ENCODE results near the gene FNDC3B. TPM values are rescaled to one million over a fixed set of nuclear protein-coding genes. Genes with fewer than 3 reads are reported as not detected.

FNDC3B gene
- total and polyA plus RNA-seq, 4 donors = 23.3 to 74.2 (median 32.9) TPM

DNA sequence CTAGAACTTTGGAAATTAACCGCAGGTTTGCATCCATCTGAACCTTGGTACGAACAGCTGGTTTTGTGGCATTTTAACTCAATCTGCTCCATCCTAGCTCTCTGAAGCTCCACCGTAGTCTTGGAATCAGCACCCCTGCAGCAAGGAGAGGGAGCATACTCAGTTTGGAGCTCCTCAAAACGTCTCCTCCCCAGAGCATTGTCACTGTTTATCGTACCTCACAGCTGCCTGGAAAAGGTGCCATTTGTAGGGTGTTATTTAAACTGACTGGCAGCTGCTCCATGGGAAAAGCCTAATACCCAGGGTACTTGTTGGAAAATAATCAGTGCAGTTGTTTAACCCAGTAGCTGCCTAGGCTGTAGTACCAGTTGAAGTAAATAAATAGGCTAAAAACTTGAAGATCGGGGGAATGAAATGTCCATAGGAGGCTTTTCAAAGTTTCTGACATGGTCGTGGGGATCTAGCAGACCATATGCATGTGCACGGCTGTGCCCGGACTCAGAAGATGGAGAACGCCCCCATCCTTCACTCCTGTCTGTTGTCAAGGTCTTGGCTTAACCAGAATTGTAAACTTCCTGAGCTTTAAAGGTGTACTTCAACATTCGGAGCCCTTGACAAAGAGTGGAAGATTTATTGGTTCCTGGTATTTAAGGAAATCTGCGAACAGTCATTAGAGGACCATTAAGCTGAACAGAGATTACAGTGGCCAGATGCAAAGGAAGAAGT lies 365.0 kb downstream of the FNDC3B start (continued):
- TF ChIP-seq, protein P1, sequence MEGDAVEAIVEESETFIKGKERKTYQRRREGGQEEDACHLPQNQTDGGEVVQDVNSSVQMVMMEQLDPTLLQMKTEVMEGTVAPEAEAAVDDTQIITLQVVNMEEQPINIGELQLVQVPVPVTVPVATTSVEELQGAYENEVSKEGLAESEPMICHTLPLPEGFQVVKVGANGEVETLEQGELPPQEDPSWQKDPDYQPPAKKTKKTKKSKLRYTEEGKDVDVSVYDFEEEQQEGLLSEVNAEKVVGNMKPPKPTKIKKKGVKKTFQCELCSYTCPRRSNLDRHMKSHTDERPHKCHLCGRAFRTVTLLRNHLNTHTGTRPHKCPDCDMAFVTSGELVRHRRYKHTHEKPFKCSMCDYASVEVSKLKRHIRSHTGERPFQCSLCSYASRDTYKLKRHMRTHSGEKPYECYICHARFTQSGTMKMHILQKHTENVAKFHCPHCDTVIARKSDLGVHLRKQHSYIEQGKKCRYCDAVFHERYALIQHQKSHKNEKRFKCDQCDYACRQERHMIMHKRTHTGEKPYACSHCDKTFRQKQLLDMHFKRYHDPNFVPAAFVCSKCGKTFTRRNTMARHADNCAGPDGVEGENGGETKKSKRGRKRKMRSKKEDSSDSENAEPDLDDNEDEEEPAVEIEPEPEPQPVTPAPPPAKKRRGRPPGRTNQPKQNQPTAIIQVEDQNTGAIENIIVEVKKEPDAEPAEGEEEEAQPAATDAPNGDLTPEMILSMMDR (IDR thresholded peaks at IDR 0.05; ENCODE audit: low read depth, low read length, missing input control) = no peak
- TF ChIP-seq SP1 (IDR thresholded peaks at IDR 0.05) (no peak), YY1 (IDR thresholded peaks at IDR 0.05) (no peak), JUND (IDR thresholded peaks at IDR 0.05) (no peak), FOXA2 (IDR thresholded peaks at IDR 0.05) (no peak), GABPA (IDR thresholded peaks at IDR 0.05 in 1 of 2, conservative IDR thresholded peaks at IDR 0.05 in 1 of 2) (no peak), TAF1 (conservative IDR thresholded peaks at IDR 0.05) (no peak)

DNA sequence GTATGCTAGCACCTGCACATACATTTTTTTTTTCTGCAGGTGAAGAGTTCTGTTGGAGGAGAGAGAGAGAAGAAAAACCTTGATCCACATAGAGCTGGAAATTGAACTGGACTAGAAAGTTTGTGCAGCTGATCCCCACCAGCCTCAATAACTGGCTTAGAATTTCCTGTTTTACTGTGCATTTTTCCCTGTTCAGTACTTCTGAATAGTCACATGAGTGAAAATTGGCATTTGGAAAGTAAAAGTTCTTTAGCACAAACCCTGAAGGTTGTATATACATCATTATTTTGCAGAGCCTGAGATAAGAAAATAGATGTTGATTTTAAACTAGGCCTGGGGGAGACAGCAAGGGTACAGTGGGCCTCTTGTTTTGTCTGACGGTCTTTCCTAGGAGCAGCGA lies 366.5 kb downstream of the FNDC3B start:
- H3K36me3 ChIP-seq (ENCODE audit: control insufficient read depth in 4 of 4, insufficient read depth in 3 of 4, low read depth in 1 of 4, low read length in 3 of 4) = peaks cover 0 to 5% (median 4%) of the 10 kb centered on the region in 4 donors
- H3K9ac ChIP-seq (ENCODE audit: low read depth in 1 of 2, low read length in 2 of 2) = no peak overlapping the region
- no peak for DNase-seq (ENCODE audit: low spot score)
- no peak for TF ChIP-seq FOXA1 (IDR thresholded peaks at IDR 0.05)
- no peak for TF ChIP-seq NR2F2 (IDR thresholded peaks at IDR 0.05)
- no peak for TF ChIP-seq FOXA2 (IDR thresholded peaks at IDR 0.05)
- TF ChIP-seq HNF4G (IDR thresholded peaks at IDR 0.05) = no peak
- TF ChIP-seq JUND (IDR thresholded peaks at IDR 0.05) = no peak
- TF ChIP-seq TAF1 (conservative IDR thresholded peaks at IDR 0.05) = no peak
- TF ChIP-seq, protein P2, sequence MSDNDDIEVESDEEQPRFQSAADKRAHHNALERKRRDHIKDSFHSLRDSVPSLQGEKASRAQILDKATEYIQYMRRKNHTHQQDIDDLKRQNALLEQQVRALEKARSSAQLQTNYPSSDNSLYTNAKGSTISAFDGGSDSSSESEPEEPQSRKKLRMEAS (IDR thresholded peaks at IDR 0.05) = no peak
- TF ChIP-seq SP1 (IDR thresholded peaks at IDR 0.05) = no peak
- TF ChIP-seq RAD21 (IDR thresholded peaks at IDR 0.05) = no peak
- TF ChIP-seq, protein P1 (IDR thresholded peaks at IDR 0.05; ENCODE audit: low read depth, low read length, missing input control) = no peak
- no peak for TF ChIP-seq YY1 (IDR thresholded peaks at IDR 0.05)
- TF ChIP-seq REST (IDR thresholded peaks at IDR 0.05) = no peak
- TF ChIP-seq ZBTB33 (IDR thresholded peaks at IDR 0.05) = no peak
- TF ChIP-seq, protein P3, sequence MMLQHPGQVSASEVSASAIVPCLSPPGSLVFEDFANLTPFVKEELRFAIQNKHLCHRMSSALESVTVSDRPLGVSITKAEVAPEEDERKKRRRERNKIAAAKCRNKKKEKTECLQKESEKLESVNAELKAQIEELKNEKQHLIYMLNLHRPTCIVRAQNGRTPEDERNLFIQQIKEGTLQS (IDR thresholded peaks at IDR 0.05) = no peak
- TF ChIP-seq EGR1 (IDR thresholded peaks at IDR 0.05; ENCODE audit: low read depth in 2 of 2) = no peak
- TF ChIP-seq RXRA (IDR thresholded peaks at IDR 0.05) = no peak
- no peak for TF ChIP-seq HNF4A (conservative IDR thresholded peaks at IDR 0.05)
- TF ChIP-seq GABPA (IDR thresholded peaks at IDR 0.05 in 1 of 2, conservative IDR thresholded peaks at IDR 0.05 in 1 of 2) = no peak
- H3K27me3 ChIP-seq (ENCODE audit: control insufficient read depth in 4 of 4, insufficient read depth in 4 of 4, low read length in 3 of 4) = no peaks in the 10 kb centered on the region
- no peak overlapping the region for H3K27ac ChIP-seq (ENCODE audit: low read depth in 1 of 2, low read length in 2 of 2)
- H3K9me3 ChIP-seq (ENCODE audit: control insufficient read depth in 4 of 4, low read length in 3 of 4) = no peaks in the 10 kb centered on the region
- no peaks in the 10 kb centered on the region for H3K4me1 ChIP-seq (ENCODE audit: control insufficient read depth in 4 of 4, insufficient read depth in 4 of 4, low read length in 3 of 4)
- no peak overlapping the region for H3K4me3 ChIP-seq (ENCODE audit: low read depth in 1 of 3, low read length in 3 of 3)
- 90% methylated on average over 2 of the region's 2 CpGs for WGBS

All from liver (tissue), 9 donors.